GM12878 (cell line): ENCODE results near the gene ARHGAP26. TPM values are rescaled to one million over a fixed set of nuclear protein-coding genes. Genes with fewer than 3 reads are reported as not detected.

Source experiments
- ATAC-seq: fragments of 200-7000 bp; cut with Tn5 transposase; 3 replicates; pipeline ENCODE4 v1.9.1; 2020; ENCODE audit warnings: mild to moderate bottlenecking, moderate library complexity
- BruUV-seq: library from RNA; stranded (reverse); fragments of 400-500 nt; replicated peaks from 2 replicates; lab custom pipeline; 2021; lab: Mats Ljungman, UMichigan
- CTCF ChIA-PET: fragments of 300-600 bp; sonication (Branson Sonifier 250); formaldehyde crosslinking; extraction: SDS; loops from one replicate; lab custom pipeline; 2021; ENCODE audit warnings: inconsistent platforms; lab: Yijun Ruan, JAX
- POLR2A ChIA-PET: fragments of 350-600 bp; formaldehyde crosslinking; extraction: SDS; loops from one replicate; lab custom pipeline; 2021; ENCODE audit warnings: inconsistent platforms; lab: Charles Lee
- RAD21 ChIA-PET: fragments of 300-600 bp; sonication (Branson Sonifier 250); formaldehyde crosslinking; loops from one replicate; lab custom pipeline; 2023; ENCODE audit warnings: antibody characterized with exemption; ENCODE audit not compliant: unreplicated experiment; lab: Charles Lee
- SMC1A ChIA-PET: fragments of 300-600 bp; sonication (Branson Sonifier 250); formaldehyde crosslinking; loops from one replicate; lab custom pipeline; 2023; ENCODE audit not compliant: unreplicated experiment, uncharacterized antibody; lab: Charles Lee
- DNase-seq: peaks from one replicate; pipeline ENCODE4 v3.0.0-alpha.2; 2011; ENCODE audit warnings: low read depth, low spot score
- FAIRE-seq: peaks from 3 replicates; lab custom pipeline; 2011; peaks lifted over from hg19 to GRCh38; lab: Jason Lieb, UNC
- H2AFZ ChIP-seq: 2 replicates; pipeline ENCODE4 v1.6.0; 2011; ENCODE audit warnings: low read depth, low read length, control low read depth; ENCODE audit not compliant: control insufficient read depth
- H3K27ac ChIP-seq: 2 replicates; pipeline ENCODE4 v1.5.1; 2011; ENCODE audit warnings: control low read depth; ENCODE audit not compliant: control insufficient read depth, insufficient read depth
- H3K27me3 ChIP-seq, 2 experiments: replicated peaks in 1 of 2; 2 replicates each; pipeline versions ENCODE4 v1.6.0 to v1.6.1; 2011; ENCODE audit warnings: low read length in 1 of 2; ENCODE audit not compliant: control insufficient read depth in 2 of 2, insufficient read depth in 2 of 2
- H3K36me3 ChIP-seq, 2 experiments: 2 replicates each; pipeline ENCODE4 v1.5.1; 2011; ENCODE audit warnings: low read length in 1 of 2; ENCODE audit not compliant: control insufficient read depth in 2 of 2, insufficient read depth in 2 of 2
- H3K4me1 ChIP-seq: 2 replicates; pipeline ENCODE4 v1.6.1; 2011; ENCODE audit warnings: mild to moderate bottlenecking, low read length, moderate library complexity, mixed read lengths; ENCODE audit not compliant: control insufficient read depth, insufficient read depth
- H3K4me2 ChIP-seq: 2 replicates; pipeline ENCODE4 v1.6.0; 2011; ENCODE audit warnings: control low read depth; ENCODE audit not compliant: control insufficient read depth, insufficient read depth
- H3K4me3 ChIP-seq: fragments of 200-600 bp; sonication (generic); 2 replicates; pipeline ENCODE4 v1.5.1; 2016
- H3K79me2 ChIP-seq: 2 replicates; pipeline ENCODE4 v1.6.0; 2011; ENCODE audit warnings: low read length; ENCODE audit not compliant: control insufficient read depth, insufficient read depth
- H3K9ac ChIP-seq: 2 replicates; pipeline ENCODE4 v1.8.0; 2011; ENCODE audit warnings: low read length, control low read depth, mixed read lengths; ENCODE audit not compliant: control insufficient read depth, insufficient read depth
- H3K9me3 ChIP-seq: replicated peaks from 3 replicates; pipeline ENCODE4 v1.5.1; 2011; ENCODE audit warnings: mild to moderate bottlenecking, low read length; ENCODE audit not compliant: control insufficient read depth, insufficient read depth
- H4K20me1 ChIP-seq: 2 replicates; pipeline ENCODE4 v1.6.0; 2011; ENCODE audit not compliant: control insufficient read depth, insufficient read depth
- IKZF1 ChIP-seq: fragments of 450-650 bp; conservative IDR thresholded peaks from 2 replicates; pipeline ENCODE4 v1.6.1; 2017; ENCODE audit warnings: antibody characterized with exemption, mild to moderate bottlenecking
- ZBTB33 ChIP-seq: fragments of 450-650 bp; IDR thresholded peaks from 2 replicates; pipeline ENCODE4 v1.6.1; 2017; ENCODE audit warnings: mild to moderate bottlenecking
- WGBS: methylation state at CpG from one replicate; pipeline ENCODE4 v1.1.6; 2016; ENCODE audit warnings: low lambda C conversion rate; ENCODE audit not compliant: insufficient replicate concordance, insufficient coverage; ENCODE audit errors: missing lambda C conversion rate; 5-methylcytosine and 5-hydroxymethylcytosine counted together
- in situ Hi-C: fragments of 300-500 bp; cut with MboI; formaldehyde crosslinking; loops from 9 replicates; pipeline ENCODE4 v1.14.3; 2018; ENCODE audit warnings: mixed read lengths
- intact Hi-C: fragments of 100-400 bp; cut with micrococcal nuclease; formaldehyde crosslinking; loops from one replicate; pipeline ENCODE4 v1.14.2; 2022; ENCODE audit not compliant: unreplicated experiment
- polyA plus RNA-seq, 11 experiments: library from polyadenylated mRNA; depleted of rRNA in 4 of 11; unstranded in 6 of 11; stranded (reverse) in 5 of 11; fragments of >200 nt; fragmentation: Nextera tagmentation in 4 of 11; fragmentation: Illumina TruSeq in 1 of 11; extraction: Ambion mirVana in 4 of 11; extraction: Trizol in 1 of 11; gene quantifications; 1 replicate in 1 of 11; 2 replicates in 10 of 11; pipeline versions ENCODE4 v1.2.1 to v1.2.3, GENCODE V29; 2011 to 2016; ENCODE audit warnings: inconsistent platforms in 2 of 11, missing spikeins in 2 of 11, low read depth in 1 of 11
- total RNA-seq, 4 experiments: library from RNA; depleted of rRNA in 3 of 4; stranded (reverse); fragments of >200 nt in 3 of 4; fragmentation: Illumina TruSeq in 1 of 4; extraction: Trizol in 1 of 4; gene quantifications; 2 replicates each; pipeline versions ENCODE4 v1.2.1 to v1.2.3, GENCODE V29; 2013 to 2021

Gene ARHGAP26
- total and polyA plus RNA-seq, 10 of the 15 experiments (the other 5 are each of a cell fraction or from before 2014, with no cell fraction given) = 9.4 to 41.5 (median 19.3) TPM

GRCh38 chr5:142900927-142901326 lies 130.8 kb downstream of the ARHGAP26 start (continued):
- TF ChIP-seq ZBTB33 = no peak
- TF ChIP-seq, all 136 proteins: peak for 0

- no peak for DNase-seq
- no peaks in the 10 kb centered on the region for H3K4me1 ChIP-seq
- FAIRE-seq = no peak
- no TSS peak for BruUV-seq
- no peak overlapping the region for H2AFZ ChIP-seq
- WGBS = 57% methylated on average over 3 of the region's 3 CpGs
- in situ Hi-C loops (no loop called here), intact Hi-C loops (no loop called here)
- H3K27me3 ChIP-seq = no peaks in the 10 kb centered on the region
- no peak for ATAC-seq
- H4K20me1 ChIP-seq = no peaks in the 10 kb centered on the region
- H3K36me3 ChIP-seq = no peaks in the 10 kb centered on the region
- ChIA-PET RAD21 (no interaction called here), POLR2A (no interaction called here), SMC1A (no interaction called here), CTCF (no interaction called here)
- H3K4me2 ChIP-seq = no peak overlapping the region
- H3K9ac ChIP-seq = no peak overlapping the region
- no peak for TF ChIP-seq IKZF1
- no peak overlapping the region for H3K27ac ChIP-seq
- no peaks in the 10 kb centered on the region for H3K79me2 ChIP-seq
- H3K4me3 ChIP-seq = no peak overlapping the region
- H3K9me3 ChIP-seq = no peaks in the 10 kb centered on the region
These were observed 131.5 kb downstream of the ARHGAP26 start for GRCh38 chr5:142901476-142902185.
